Aorta (tissue), 5 donors: Measurements from ENCODE around the gene CHRNA10. TPM values are rescaled to one million over a fixed set of nuclear protein-coding genes. Genes with fewer than 3 reads are reported as not detected.

Experiments
- ATAC-seq: fragments of 200-7000 bp; cut with Tn5 transposase; one replicate; pipeline ENCODE4 v1.9.1; 2022; ENCODE audit warnings: moderate library complexity; ENCODE audit not compliant: low FRiP score
- DNase-seq, 2 donors: peaks; one replicate each; pipeline ENCODE4 v3.0.0-alpha.2; 2020
- H3K27ac ChIP-seq, 2 donors: one replicate each; pipeline ENCODE4 v1.5.1; 2013; ENCODE audit warnings: low read length in 2 of 2, mild to moderate bottlenecking in 2 of 2, moderate library complexity in 2 of 2, control low read depth in 1 of 2, inconsistent platforms in 1 of 2, low read depth in 1 of 2
- H3K27me3 ChIP-seq, 2 donors: one replicate each; pipeline ENCODE4 v1.6.1; 2013; ENCODE audit warnings: control low read depth in 1 of 2, low read length in 1 of 2, mild to moderate bottlenecking in 1 of 2, moderate library complexity in 1 of 2; ENCODE audit not compliant: insufficient read depth in 2 of 2, control insufficient read depth in 1 of 2
- H3K36me3 ChIP-seq, 2 donors: one replicate each; pipeline ENCODE4 v1.6.1; 2013; ENCODE audit warnings: control low read depth in 1 of 2, low read length in 1 of 2, mild to moderate bottlenecking in 1 of 2; ENCODE audit not compliant: insufficient read depth in 2 of 2, control insufficient read depth in 1 of 2
- H3K4me1 ChIP-seq, 2 donors: one replicate each; pipeline ENCODE4 v1.6.1; 2013; ENCODE audit warnings: low read length in 2 of 2, control low read depth in 1 of 2, mild to moderate bottlenecking in 1 of 2, moderate library complexity in 1 of 2; ENCODE audit not compliant: insufficient read depth in 2 of 2, control insufficient read depth in 1 of 2
- H3K4me3 ChIP-seq, 2 donors: one replicate each; pipeline ENCODE4 v1.5.1; 2013; ENCODE audit warnings: low read length in 2 of 2, control low read depth in 1 of 2, mild to moderate bottlenecking in 1 of 2
- H3K9me3 ChIP-seq: one replicate; pipeline ENCODE4 v1.6.1; 2013; ENCODE audit warnings: mild to moderate bottlenecking, low read length; ENCODE audit not compliant: control insufficient read depth
- WGBS, 2 donors: extraction: QIAGEN DNeasy Blood & Tissue Kit; methylation state at CpG; one replicate each; pipeline ENCODE4 v1.1.7; 2013; 5-methylcytosine and 5-hydroxymethylcytosine counted together
- intact Hi-C, 2 donors: fragments of 100-400 bp; cut with DNase I; formaldehyde crosslinking; loops; one replicate each; pipeline versions ENCODE4 v1.14.2 to v1.15.0; 2022
- polyA plus RNA-seq, 2 donors: library from polyadenylated mRNA; stranded (reverse); fragments of 200-250 nt; gene quantifications; one replicate each; pipeline ENCODE4 v1.2.3, GENCODE V29; 2013
- total RNA-seq, 2 donors: library from RNA; stranded (reverse); fragmentation: NEBNext Ultra II Directional; extraction: Animal tissue kit (Norgen Biotek cat#: 25700); gene quantifications; one replicate each; pipeline ENCODE4 v1.2.1, GENCODE V29; 2021
- donor health status: healthy with polysubstance abuse.
- donor health status: Bipolar disorder and iron deficiency.
- donor health status: DM: no; HTN: no; CAD: no.
- donor health status: DM: no; HTN: no; CAD: no.
- donor health status: DM: yes; HTN: yes; CAD: no.

CHRNA10 gene
- total and polyA plus RNA-seq, 4 donors = 0.13 to 4.0 (median 1.3) TPM

DNA sequence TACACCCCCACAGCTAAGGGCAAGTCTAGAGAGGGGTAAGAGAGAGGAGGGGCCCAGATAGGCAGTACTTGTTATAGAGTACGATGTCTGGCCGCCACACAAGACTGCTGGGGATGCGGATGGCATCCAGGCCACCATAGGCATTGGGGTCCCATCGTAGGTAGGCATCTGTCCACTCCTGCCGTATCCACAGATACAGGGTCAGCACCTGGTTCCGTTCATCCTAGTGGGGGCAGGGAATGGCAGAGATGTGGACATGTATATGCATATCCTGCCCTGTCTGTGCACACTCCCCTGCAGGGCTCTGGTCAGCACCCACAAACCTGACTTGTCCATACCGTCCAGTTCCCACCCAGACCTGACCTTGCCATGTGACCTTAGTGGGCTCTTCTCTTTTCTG lies 2.1 kb downstream of the CHRNA10 start:
- intact Hi-C loops = no loop called here
- DNase-seq (no peak), ATAC-seq (no peak)
- Histone ChIP-seq H3K36me3 (peaks cover 0 to 13% of the 10 kb centered on the region in 2 donors), H3K9me3 (no peaks in the 10 kb centered on the region), H3K27ac (no peak overlapping the region), H3K4me3 (no peak overlapping the region), H3K27me3 (no peaks in the 10 kb centered on the region), H3K4me1 (no peaks in the 10 kb centered on the region)
- 97 to 98% methylated on average over 7 of the region's 7 CpGs for WGBS, 2 donors

- Histone ChIP-seq H3K4me3 (no peak overlapping the region), H3K9me3 (no peaks in the 10 kb centered on the region), H3K36me3 (peaks cover 0 to 13% of the 10 kb centered on the region in 2 donors), H3K27ac (no peak overlapping the region), H3K4me1 (no peaks in the 10 kb centered on the region), H3K27me3 (no peaks in the 10 kb centered on the region)
- WGBS, 2 donors = 97 to 98% methylated on average over 89 of the region's 89 CpGs
- DNase-seq (no peak), ATAC-seq (no peak)
- intact Hi-C loops = no loop called here
Observed at GRCh38 chr11:3667149-3668035, 3.8 kb downstream of the CHRNA10 start.

DNA sequence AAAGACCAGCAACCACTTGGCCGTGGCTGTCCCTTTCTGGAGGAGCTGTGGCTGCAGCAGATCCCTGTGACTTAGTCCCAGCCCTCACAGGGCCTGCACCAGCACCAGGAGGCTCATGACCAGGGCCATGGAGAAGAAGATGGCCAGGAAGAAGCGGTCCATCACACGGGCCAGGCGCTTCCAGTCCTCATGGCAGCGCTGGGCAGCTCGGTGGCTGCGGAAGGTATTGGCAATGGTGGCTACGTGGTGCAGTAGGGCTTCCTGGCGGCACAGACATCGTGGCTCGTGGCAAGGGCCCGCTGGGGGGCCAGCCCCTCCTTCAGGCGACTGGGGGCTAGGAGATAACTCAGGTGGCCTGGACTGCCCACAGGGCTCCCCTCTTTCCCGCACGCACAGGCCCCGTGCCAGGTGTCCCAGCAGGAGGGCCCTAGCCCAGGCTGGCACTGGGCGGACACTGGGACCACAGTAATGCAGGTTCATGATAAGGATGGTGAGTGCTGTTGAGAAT lies 5.1 kb downstream of the CHRNA10 start:
- Histone ChIP-seq H3K9me3 (no peaks in the 10 kb centered on the region), H3K27me3 (no peaks in the 10 kb centered on the region), H3K27ac (no peak overlapping the region), H3K4me1 (no peaks in the 10 kb centered on the region), H3K36me3 (peaks cover 0 to 13% of the 10 kb centered on the region in 2 donors), H3K4me3 (no peak overlapping the region)
- WGBS, 2 donors = 94 to 96% methylated on average over 16 to 17 of the region's 17 CpGs
- DNase-seq (no peak), ATAC-seq (no peak)
- intact Hi-C loops = no loop called here

GRCh38 chr11:3665336-3666022 lies 5.7 kb downstream of the CHRNA10 start:
- H3K27ac ChIP-seq = no peak overlapping the region
- H3K27me3 ChIP-seq = no peaks in the 10 kb centered on the region
- H3K9me3 ChIP-seq = no peaks in the 10 kb centered on the region
- WGBS, 2 donors = 75 to 92% methylated on average over 6 of the region's 6 CpGs
- no peaks in the 10 kb centered on the region for H3K4me1 ChIP-seq
- no peak for DNase-seq
- intact Hi-C loops = no loop called here
- peaks cover 0 to 11% of the 10 kb centered on the region in 2 donors for H3K36me3 ChIP-seq
- no peak for ATAC-seq
- no peak overlapping the region for H3K4me3 ChIP-seq

- intact Hi-C loops = no loop called here
- H3K27ac ChIP-seq = no peak overlapping the region
- no peak overlapping the region for H3K4me3 ChIP-seq
- DNase-seq (no peak), ATAC-seq (no peak)
- WGBS, 2 donors = 81 to 85% methylated on average over 10 of the region's 10 CpGs
- H3K4me1 ChIP-seq = no peaks in the 10 kb centered on the region
- H3K9me3 ChIP-seq = no peaks in the 10 kb centered on the region
- no peaks in the 10 kb centered on the region for H3K27me3 ChIP-seq
- peaks cover 0 to 10% of the 10 kb centered on the region in 2 donors for H3K36me3 ChIP-seq
Observed at GRCh38 chr11:3664032-3664630, 7.1 kb downstream of the CHRNA10 start.

DNA sequence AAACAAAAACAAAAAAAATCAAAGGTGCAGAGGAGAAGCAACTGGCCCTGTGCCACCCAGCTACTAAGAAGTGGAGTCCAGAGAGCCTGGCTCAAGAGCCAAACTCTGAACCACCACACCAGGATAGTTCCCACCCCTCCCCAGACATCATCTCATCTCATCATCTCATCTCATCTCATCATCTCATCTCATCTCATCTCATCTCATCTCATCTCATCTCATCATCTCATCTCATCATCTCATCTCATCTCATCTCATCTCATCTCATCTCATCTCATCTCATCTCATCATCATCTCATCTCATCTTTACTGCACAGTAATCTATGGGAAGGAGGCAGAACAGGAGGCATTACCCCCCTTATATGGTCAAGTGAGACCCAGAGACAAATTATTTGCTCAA lies 8.3 kb downstream of the CHRNA10 start:
- intact Hi-C loops = no loop called here
- ATAC-seq = no peak

DNA sequence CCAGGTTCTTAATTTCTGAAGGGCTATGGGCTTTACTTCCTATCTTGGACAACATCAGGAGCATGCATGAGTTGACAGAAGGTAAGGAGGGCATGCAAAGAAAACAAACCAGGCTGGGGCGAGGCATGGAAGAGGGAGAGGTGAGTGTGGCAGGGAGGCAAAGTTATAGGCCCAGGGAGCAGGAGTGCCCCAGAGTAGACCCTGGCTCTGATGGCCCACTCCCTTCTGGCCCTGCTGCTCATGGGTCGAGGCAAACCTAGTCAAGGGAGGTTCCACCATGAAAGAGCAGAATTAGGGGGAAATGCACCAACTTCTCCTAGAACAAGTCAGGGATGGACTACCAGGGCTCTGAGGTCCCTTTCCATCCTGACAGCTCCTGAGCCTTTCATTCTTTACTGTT lies 10.2 kb downstream of the CHRNA10 start:
- DNase-seq (no peak), ATAC-seq (no peak)
- no peak overlapping the region for H3K4me3 ChIP-seq
- no peak overlapping the region for H3K27ac ChIP-seq
- no peaks in the 10 kb centered on the region for H3K4me1 ChIP-seq
- 89% methylated on average over 2 of the region's 2 CpGs for WGBS, 2 donors
- H3K9me3 ChIP-seq = no peaks in the 10 kb centered on the region
- intact Hi-C loops = no loop called here
- H3K36me3 ChIP-seq = no peaks in the 10 kb centered on the region
- no peaks in the 10 kb centered on the region for H3K27me3 ChIP-seq

More for the DNA sequence above, 8.3 kb downstream of the CHRNA10 start:
- DNase-seq = no peak
- Histone ChIP-seq H3K4me3 (no peak overlapping the region), H3K27me3 (no peaks in the 10 kb centered on the region), H3K27ac (no peak overlapping the region), H3K36me3 (peaks cover 0 to 10% of the 10 kb centered on the region in 2 donors), H3K4me1 (no peaks in the 10 kb centered on the region), H3K9me3 (no peaks in the 10 kb centered on the region)

DNA sequence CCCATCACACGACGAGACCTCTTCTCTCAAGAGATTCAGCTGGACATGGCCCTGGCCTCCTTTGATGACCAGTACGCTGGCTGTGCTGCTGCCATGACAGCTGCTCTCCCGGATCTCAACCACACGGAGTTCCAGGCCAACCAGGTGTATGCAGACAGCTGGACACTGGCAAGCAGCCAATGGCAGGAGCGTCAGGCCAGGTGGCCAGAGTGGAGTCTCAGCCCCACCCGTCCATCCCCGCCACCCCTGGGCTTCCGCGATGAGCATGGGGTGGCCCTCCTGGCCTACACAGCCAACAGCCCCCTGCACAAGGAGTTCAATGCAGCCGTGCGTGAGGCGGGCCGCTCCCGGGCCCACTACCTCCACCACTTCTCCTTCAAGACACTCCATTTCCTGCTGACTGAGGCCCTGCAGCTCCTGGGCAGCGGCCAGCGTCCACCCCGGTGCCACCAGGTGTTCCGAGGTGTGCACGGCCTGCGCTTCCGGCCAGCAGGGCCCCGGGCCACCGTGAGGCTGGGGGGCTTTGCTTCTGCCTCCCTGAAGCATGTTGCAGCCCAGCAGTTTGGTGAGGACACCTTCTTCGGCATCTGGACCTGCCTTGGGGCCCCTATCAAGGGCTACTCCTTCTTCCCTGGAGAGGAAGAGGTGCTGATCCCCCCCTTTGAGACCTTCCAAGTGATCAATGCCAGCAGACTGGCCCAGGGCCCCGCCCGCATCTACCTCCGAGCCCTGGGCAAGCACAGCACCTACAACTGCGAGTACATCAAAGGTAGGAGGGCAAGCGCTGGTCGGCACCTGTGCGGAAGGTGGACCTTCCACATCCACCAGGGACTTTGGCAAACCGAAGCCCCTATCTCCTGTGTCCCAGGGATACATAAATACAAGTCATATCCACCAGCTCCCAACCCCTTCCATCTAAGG lies 11.3 kb downstream of the CHRNA10 start:
- Histone ChIP-seq H3K9me3 (no peaks in the 10 kb centered on the region), H3K27me3 (no peaks in the 10 kb centered on the region), H3K4me3 (no peak overlapping the region), H3K36me3 (no peaks in the 10 kb centered on the region), H3K4me1 (no peaks in the 10 kb centered on the region), H3K27ac (no peak overlapping the region)
- DNase-seq (no peak), ATAC-seq (no peak)
- 89 to 92% methylated on average over 33 of the region's 33 CpGs for WGBS, 2 donors
- intact Hi-C loops = no loop called here
